Measurements from ENCODE around the gene SIK3.

Gene SIK3

DNA sequence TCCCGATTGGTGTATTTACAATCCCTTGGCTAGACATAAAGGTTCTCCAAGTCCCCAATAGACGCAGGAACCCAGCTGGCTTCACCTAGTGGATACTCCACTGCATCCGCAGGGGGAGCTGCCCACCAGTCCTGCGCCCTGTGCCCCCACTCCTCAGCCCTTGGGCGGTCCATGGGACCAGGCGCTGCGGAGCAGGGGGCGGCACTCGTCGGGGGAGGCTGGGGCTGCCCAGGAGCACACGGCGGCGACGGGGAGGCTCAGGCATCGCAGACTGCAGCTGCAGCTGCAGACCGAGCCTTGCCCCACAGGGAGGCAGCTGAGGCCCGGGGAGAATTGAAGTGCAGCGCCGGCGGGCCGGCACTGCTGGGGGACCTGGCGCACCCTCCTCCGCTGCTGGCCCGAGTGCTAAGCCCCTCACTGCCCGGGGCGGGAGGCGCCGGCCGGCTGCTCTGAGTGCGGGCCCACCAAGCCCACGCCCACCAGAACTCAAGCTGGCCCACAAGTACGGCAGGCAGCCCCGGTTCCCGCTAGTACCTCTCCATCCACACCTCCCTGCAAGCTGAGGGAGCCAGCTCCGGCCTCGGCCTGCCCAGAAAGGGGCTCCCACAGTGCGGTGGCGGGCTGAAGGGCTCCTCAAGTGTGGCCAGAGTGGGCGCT lies 12.2 kb upstream of the SIK3 start:
- in situ Hi-C loops (cut with HindIII; ENCODE audit: low sequenced_read_pairs), result no loop called here

- in situ Hi-C loops (cut with HindIII; ENCODE audit: low sequenced_read_pairs), result no loop called here
These were observed 9.7 kb upstream of the SIK3 start for GRCh38 chr11:117107701-117108590.

DNA sequence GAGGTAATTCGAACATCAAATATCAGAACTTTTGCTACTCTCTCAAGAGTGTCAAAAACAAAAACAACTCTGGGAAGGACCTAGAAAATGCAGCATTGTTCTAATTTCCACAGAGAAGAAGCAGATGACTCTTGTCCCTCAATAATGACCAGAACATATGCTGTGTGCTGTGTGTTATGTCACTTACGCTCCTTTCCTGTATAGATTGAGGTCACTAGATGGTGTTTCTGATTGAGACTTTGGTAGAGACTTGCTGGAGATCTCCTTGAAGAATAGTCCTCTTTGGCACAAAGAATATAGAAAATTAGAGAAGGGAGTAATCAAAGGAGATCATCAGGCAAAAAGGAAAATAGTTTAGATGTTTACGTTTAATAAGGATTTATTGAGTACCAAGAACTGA lies 2.3 kb upstream of the SIK3 start:
- in situ Hi-C loops (cut with HindIII; ENCODE audit: low sequenced_read_pairs), result no loop called here

DNA sequence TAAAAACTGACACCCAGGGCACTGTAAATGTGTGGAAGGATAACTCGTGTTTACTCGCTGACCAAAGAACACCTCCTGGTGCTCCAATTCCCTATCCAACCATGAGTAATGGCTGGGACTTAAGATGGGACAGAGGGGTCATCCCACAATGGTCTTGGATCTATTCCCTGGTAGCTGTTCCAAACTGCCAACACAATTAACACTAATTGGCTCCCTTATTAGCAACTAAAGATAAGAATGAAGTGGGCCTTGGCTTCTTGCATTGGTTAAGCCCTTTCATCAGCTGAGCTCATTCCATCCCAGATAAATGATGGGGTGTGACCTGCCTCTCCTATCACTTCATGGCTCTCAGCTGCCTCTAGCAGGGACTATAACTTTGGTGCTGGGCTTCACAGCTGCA lies 1.5 kb upstream of the SIK3 start:
- in situ Hi-C loops (cut with HindIII; ENCODE audit: low sequenced_read_pairs), result no loop called here

DNA sequence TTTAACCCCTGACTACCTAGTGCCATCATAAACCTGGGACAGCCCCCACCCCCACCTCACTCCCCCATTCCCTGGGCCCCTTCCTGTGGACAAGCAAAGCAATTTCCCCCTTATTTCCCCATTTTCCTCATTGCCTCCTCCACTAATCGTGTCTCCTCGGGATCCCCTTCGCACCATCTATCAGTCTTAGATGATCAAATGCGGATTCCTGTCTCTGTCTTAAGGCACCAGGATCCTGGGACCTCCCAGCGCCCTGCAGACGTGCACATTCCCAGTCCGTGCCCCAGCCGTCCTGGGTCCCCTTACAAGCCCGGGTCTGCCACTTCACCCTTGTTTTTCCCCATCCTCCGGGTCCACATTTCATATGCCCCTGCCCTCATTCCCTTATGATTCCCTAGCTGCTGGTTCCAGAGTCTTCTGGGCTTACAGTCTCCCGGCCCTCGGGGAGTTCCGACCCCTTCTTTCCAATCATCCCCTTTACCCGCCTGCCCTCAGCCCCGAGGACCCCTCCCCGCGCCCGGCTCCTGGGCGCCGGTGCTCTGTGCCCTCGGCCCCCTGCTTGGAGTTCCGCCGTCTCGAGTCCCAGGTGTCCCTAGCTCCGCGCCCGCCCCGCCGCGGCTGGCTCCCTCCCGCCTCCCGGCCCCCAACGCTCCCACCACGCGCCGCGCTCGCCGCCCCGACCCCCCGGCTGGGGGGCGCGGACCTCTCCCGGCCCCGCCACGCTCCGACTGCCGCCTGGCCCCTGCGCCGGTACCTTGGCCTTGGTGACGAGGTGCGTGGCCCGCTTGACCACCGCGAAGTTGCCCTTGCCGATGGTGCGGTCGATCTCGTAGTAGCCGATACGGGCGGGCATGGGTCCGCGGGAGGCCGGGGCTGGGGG lies 599 bp downstream of the SIK3 start:
- in situ Hi-C loops (cut with HindIII; ENCODE audit: low sequenced_read_pairs), result no loop called here

DNA sequence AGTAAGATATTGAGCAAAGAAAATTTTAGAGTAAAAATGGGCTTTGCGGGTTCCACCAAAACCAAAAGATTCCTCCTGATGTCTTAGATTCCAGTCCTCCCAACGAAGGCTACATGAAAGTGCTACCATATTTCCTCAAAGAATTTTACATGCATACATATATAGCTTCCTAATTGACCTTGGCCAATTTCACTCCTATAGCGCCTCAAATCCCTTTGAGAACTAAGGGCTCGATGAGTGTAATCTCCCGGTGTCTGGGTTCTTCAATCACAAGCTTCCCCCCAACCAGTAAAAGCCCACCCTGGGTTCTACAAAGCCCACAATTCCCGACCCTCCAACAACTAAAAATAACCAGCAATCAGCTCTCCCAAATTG lies 1.2 kb downstream of the SIK3 start:
- in situ Hi-C loops (cut with HindIII; ENCODE audit: low sequenced_read_pairs), result no loop called here

GRCh38 chr11:117096201-117096991 lies 1.8 kb downstream of the SIK3 start:
- in situ Hi-C loops (cut with HindIII; ENCODE audit: low sequenced_read_pairs), result no loop called here

- in situ Hi-C loops (cut with HindIII; ENCODE audit: low sequenced_read_pairs), result no loop called here
These were observed 2.7 kb downstream of the SIK3 start for GRCh38 chr11:117095284-117096161.

DNA sequence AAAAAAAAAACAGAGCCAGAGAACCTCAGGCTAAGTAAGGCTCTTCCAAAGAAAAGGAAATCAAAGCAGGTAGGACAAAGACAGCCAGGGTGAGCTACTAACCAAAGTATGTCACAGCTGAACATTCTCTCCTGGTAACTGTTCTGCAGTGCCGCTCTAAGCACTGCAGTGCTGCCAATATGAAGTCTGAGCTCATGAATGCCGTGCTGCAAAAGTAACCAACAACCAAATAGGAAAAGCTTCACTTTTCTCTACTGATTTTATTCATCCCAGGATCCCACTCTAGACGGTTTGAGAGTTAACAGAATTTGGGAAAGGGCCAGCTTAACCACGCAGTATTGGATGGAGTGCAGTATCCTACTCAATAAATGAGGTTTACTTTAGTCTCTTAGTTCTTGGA lies 3.5 kb downstream of the SIK3 start:
- in situ Hi-C loops (cut with HindIII; ENCODE audit: low sequenced_read_pairs), result no loop called here

GRCh38 chr11:117092951-117093590 lies 5.2 kb downstream of the SIK3 start:
- in situ Hi-C loops (cut with HindIII; ENCODE audit: low sequenced_read_pairs), result no loop called here

DNA sequence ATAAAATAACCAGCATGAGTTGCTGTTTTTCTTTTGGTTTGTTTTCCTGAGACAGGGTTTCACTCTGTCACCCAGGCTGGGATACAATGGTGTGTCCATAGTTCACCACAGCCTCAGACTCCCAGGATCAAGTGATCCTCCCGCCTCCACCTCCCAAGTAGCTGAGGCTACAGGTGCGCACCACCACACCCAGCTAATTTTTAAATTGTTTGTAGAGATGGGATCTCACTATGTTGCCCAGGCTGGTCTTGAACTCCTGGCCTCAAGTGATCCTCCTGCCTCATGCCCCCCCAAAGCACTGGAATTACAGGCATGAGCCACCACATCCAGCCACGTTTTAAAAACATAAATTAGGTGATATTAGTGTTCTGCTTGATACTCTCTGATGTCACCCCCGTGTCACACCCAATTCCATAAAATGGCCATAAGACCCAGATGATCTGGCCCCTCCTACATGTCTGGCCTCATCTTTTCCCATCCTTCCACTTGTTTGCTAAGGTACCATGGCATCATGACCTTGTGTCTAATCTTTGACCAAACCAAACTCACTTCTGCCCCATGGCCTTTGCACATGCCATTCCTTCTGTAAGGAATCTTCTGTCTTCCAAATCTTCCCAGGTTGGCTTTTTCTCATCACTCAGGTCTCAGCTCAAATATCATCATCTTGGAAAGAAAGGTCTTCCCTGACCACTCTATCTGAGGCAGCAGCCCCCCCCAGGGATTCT lies 6.3 kb downstream of the SIK3 start:
- in situ Hi-C loops (cut with HindIII; ENCODE audit: low sequenced_read_pairs), result no loop called here

- in situ Hi-C loops (cut with HindIII; ENCODE audit: low sequenced_read_pairs), result no loop called here
These were observed 8.0 kb downstream of the SIK3 start for GRCh38 chr11:117090111-117090706.

DNA sequence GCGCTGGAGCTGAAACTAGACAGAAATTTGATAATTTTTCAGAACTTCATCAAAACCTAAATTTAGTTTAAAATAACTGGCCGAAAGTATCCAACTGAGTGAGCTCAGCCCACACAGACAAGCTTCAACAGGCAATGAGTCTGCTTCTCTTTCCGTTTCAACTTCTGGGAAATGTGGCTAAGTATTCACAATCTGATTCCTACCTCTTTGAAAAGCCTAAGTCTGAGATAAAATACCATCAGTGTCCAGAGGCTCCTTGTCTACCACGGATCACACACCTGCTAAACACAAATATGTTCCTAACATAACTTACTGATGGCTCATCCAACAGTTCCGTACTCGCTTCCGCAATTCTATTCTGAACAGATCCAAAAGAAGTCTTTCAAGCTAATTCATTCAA lies 8.5 kb downstream of the SIK3 start:
- in situ Hi-C loops (cut with HindIII; ENCODE audit: low sequenced_read_pairs), result no loop called here

- in situ Hi-C loops (cut with HindIII; ENCODE audit: low sequenced_read_pairs), result no loop called here
These were observed 10.8 kb downstream of the SIK3 start for GRCh38 chr11:117087446-117087845.

DNA sequence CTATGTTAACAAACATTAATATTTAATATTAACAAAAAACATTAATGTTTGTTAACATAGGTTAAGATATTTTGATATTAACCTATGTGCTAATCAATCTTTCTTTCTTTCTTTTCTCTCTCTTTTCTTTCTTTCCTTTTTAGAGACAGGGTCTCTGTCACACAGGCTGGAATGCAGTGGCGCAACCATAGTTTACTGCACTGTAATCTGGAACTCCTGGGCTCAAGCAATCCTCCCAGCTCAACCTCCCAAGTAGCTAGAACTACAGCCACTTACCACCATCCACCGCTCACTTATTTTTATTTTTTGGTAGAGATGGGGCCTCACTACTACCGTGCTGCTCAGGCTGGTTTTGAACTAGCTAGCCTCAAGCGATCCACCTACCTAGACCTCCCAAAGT lies 13.2 kb downstream of the SIK3 start:
- in situ Hi-C loops (cut with HindIII; ENCODE audit: low sequenced_read_pairs), result no loop called here

GRCh38 chr11:117083011-117083935 lies 15.0 kb downstream of the SIK3 start:
- in situ Hi-C loops (cut with HindIII; ENCODE audit: low sequenced_read_pairs), result no loop called here

GRCh38 chr11:117081908-117082307 lies 16.3 kb downstream of the SIK3 start:
- in situ Hi-C loops (cut with HindIII; ENCODE audit: low sequenced_read_pairs), result no loop called here
